Omental fat pad (tissue), 4 donors: ENCODE results near the gene LMOD2. TPM values are rescaled to one million over a fixed set of nuclear protein-coding genes. Genes with fewer than 3 reads are reported as not detected.

Experiments used
- ATAC-seq: fragments of 150-250 bp; one replicate; pipeline ENCODE4 v1.9.1; 2016; ENCODE audit warnings: mild to moderate bottlenecking, moderate library complexity; ENCODE audit not compliant: low FRiP score
- DNase-seq: peaks from one replicate; pipeline ENCODE4 v3.0.0-alpha.2; 2019; ENCODE audit warnings: low spot score
- CTCF ChIP-seq, 3 donors: fragments of 450-650 bp; IDR thresholded peaks; one replicate each; pipeline ENCODE4 v1.5.1; 2016 to 2017; ENCODE audit warnings: antibody characterized with exemption in 3 of 3, mild to moderate bottlenecking in 3 of 3, moderate library complexity in 2 of 3
- total RNA-seq, 4 donors: library from RNA; depleted of rRNA; stranded (reverse); fragments of >200 nt; gene quantifications; one replicate each; pipeline ENCODE4 v1.1.0, GENCODE V29; 2016

The LMOD2 gene
- total RNA-seq, 4 donors from 2014 or later, result not detected

GRCh38 chr7:123640583-123640982, 15.1 kb upstream of the LMOD2 start:
- DNase-seq, result no peak
- no peak for ATAC-seq
- no peak for TF ChIP-seq CTCF (IDR thresholded peaks at IDR 0.05)

- DNase-seq (no peak), ATAC-seq (no peak)
- TF ChIP-seq CTCF (IDR thresholded peaks at IDR 0.05), result no peak
These were observed 13.8 kb upstream of the LMOD2 start for GRCh38 chr7:123641901-123642300.

GRCh38 chr7:123643495-123644441, 11.9 kb upstream of the LMOD2 start:
- peak; percentile 79 for ATAC-seq
- DNase-seq, result no peak
- TF ChIP-seq CTCF (IDR thresholded peaks at IDR 0.05), result no peak

GRCh38 chr7:123645516-123645915, 10.2 kb upstream of the LMOD2 start:
- ATAC-seq (no peak), DNase-seq (no peak)
- no peak for TF ChIP-seq CTCF (IDR thresholded peaks at IDR 0.05)

GRCh38 chr7:123647106-123647730, 8.4 kb upstream of the LMOD2 start:
- TF ChIP-seq CTCF (IDR thresholded peaks at IDR 0.05), result no peak
- ATAC-seq, result no peak
- DNase-seq, result no peak

GRCh38 chr7:123649964-123650363, 5.7 kb upstream of the LMOD2 start:
- DNase-seq (no peak), ATAC-seq (no peak)
- TF ChIP-seq CTCF (IDR thresholded peaks at IDR 0.05), result no peak
